Astrocyte of the spinal cord (primary cell): ENCODE results near the gene TUBA1C.
"Not testable (repeated sequence)": the region's sequence is repeated elsewhere in the genome, so short reads cannot be mapped to it uniquely, and the experiment has no call there.

Experiments
- DNase-seq: peaks from one replicate; pipeline ENCODE4 v3.0.0; 2011; ENCODE audit warnings: low read depth, low spot score
- H3K4me3 ChIP-seq: 2 replicates; pipeline ENCODE4 v1.5.1; 2011; ENCODE audit warnings: low read depth, mild to moderate bottlenecking, low read length, moderate library complexity
- in situ Hi-C: cut with HindIII; loops from 2 replicates; pipeline ENCODE4 v1.10.0; 2017; ENCODE audit warnings: low sequenced_read_pairs
- TF ChIP-seq, protein P1 (sequence below): IDR thresholded peaks from 2 replicates; pipeline ENCODE4 v1.5.1; 2012; ENCODE audit warnings: low read depth, mild to moderate bottlenecking, low read length, inconsistent platforms

TUBA1C gene

GRCh38 chr12:49255857-49256637 lies 8.8 kb upstream of the TUBA1C start:
- no peak overlapping the region for H3K4me3 ChIP-seq
- DNase-seq, result no peak
- in situ Hi-C loops, result no loop called here
- TF ChIP-seq, protein P1, sequence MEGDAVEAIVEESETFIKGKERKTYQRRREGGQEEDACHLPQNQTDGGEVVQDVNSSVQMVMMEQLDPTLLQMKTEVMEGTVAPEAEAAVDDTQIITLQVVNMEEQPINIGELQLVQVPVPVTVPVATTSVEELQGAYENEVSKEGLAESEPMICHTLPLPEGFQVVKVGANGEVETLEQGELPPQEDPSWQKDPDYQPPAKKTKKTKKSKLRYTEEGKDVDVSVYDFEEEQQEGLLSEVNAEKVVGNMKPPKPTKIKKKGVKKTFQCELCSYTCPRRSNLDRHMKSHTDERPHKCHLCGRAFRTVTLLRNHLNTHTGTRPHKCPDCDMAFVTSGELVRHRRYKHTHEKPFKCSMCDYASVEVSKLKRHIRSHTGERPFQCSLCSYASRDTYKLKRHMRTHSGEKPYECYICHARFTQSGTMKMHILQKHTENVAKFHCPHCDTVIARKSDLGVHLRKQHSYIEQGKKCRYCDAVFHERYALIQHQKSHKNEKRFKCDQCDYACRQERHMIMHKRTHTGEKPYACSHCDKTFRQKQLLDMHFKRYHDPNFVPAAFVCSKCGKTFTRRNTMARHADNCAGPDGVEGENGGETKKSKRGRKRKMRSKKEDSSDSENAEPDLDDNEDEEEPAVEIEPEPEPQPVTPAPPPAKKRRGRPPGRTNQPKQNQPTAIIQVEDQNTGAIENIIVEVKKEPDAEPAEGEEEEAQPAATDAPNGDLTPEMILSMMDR, result no peak

DNA sequence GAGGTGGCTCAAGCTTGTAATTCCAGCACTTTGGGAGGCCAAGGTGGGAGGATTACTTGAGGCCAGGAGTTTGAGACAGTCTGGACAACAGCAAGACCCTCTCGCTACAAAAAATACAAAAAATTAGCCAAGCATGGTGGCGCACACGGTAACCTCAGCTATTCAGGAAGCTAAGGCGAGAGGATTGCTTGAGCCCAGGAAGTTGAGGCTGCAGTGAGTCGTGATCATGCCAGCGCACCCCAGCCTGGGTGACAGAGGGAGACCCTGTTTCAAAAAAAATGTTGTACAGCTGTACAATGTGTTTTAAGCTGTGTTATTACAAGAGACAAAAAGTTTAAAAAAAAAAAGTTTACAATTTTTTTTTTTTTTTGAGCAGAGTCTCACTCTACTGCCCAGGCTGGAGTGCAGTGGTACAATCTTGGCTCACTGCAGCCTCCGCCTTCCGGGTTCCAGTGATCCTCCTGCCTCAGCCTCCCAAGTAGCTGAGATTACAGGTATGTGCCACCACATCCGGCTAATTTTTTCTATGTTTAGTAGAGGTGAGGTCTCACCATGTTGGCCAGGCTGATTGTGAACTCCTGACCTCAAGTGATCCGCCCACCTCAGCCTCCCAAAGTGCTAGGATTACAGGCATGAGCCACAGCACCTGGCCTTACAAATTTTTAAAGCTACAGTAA lies 7.2 kb upstream of the TUBA1C start:
- DNase-seq, in situ Hi-C loops, H3K4me3 ChIP-seq: not testable (repeated sequence)

- no peak overlapping the region for H3K4me3 ChIP-seq
- DNase-seq, result no peak
- in situ Hi-C loops, result no loop called here
- TF ChIP-seq, protein P1, result no peak
These were observed 5.4 kb upstream of the TUBA1C start for GRCh38 chr12:49259452-49259851.

DNA sequence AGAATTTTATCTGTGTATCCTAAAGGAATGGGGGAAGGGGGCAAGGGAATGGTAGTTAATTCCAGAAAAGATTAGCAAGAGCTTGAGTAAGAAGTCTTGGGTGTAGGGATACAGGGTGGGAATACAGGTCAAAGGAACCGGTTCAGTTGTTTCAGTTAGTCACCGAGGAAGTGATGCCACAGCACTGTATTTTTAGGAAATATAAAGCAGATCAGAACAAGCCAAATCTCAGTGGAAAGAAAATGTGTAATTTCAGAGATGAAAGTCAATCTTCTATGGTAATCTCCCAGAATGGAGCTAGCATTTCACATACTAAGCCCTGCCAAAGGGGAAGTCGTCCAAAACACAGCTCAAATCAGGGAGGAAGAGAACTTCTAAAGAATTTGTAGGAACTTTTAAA lies 4.7 kb upstream of the TUBA1C start:
- no peak overlapping the region for H3K4me3 ChIP-seq
- in situ Hi-C loops, result no loop called here
- DNase-seq, result peak; percentile 60
- TF ChIP-seq, protein P1, result no peak

DNA sequence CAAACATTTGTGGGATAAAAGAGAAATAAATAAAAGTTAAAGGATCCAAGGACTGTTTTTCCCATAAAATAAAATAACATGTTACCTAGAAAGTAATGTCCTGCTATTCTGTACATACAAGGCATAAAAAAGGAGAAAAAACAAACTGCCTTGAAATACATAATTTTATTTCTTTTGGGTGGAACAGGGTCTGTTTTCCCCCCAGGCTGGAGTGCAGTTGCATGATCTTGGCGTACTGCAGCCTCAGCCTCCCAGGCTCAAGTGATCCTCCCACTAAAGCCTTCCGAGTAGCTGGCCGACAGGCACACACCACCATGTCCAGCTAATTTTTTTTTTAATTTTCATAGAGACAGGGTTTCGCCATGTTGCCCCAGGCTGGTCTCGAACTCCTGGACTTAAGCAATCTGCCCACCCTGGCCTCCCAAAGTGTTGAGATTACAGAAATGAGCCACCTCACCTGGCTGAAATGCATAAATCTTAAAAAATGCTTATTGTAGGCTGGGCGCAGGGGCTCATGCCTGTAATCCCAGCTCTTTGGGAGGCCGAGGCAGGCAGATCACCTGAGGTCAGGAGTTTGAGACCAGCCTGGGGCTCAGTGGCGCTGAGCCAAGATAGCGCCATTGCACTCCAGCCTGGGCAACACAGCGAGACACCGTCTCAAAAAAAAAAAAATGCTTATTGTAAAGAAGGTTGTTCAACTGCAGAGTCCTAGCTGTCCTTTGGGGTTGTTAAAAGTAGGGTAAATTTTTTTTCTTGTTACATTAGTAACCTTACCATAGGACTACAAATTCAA lies 4.1 kb upstream of the TUBA1C start:
- TF ChIP-seq, protein P1, result no peak
- H3K4me3 ChIP-seq, result no peak overlapping the region
- no peak for DNase-seq
- in situ Hi-C loops, result no loop called here

- in situ Hi-C loops, result no loop called here
- no peak overlapping the region for H3K4me3 ChIP-seq
- TF ChIP-seq, protein P1, result no peak
- no peak for DNase-seq
These were observed 3.2 kb upstream of the TUBA1C start for GRCh38 chr12:49261721-49262120.
